ENCODE measurements around the gene ETF1.

ETF1 gene

GRCh38 chr5:138542180-138542955, 668 bp downstream of the ETF1 start:
- no peak for DNase-seq (ENCODE audit: low read depth, low spot score)
- no peaks in the 10 kb centered on the region for H3K4me1 ChIP-seq (ENCODE audit: control insufficient read depth, insufficient read depth, low read length)

GRCh38 chr5:138541511-138542179, 1.4 kb downstream of the ETF1 start:
- Histone ChIP-seq H3K27me3 (ENCODE audit: control insufficient read depth, insufficient read depth, low read length) (no peaks in the 10 kb centered on the region), H3K4me1 (ENCODE audit: control insufficient read depth, insufficient read depth, low read length) (no peaks in the 10 kb centered on the region), H3K4me3 (ENCODE audit: low read length) (peak overlapping the region; percentile 64; the same call in 1 of the 2 replicates), H3K27ac (ENCODE audit: low read length) (no peak overlapping the region), H3K9me3 (ENCODE audit: control insufficient read depth, insufficient read depth, low read length) (no peaks in the 10 kb centered on the region), H3K36me3 (ENCODE audit: control insufficient read depth, insufficient read depth, low read length) (no peaks in the 10 kb centered on the region; the same call in 1 of the 2 replicates)
- no CpG with 5 or more reads among the region's 6 CpGs for WGBS (ENCODE audit: insufficient coverage, insufficient read length)
- DNase-seq (ENCODE audit: low read depth, low spot score) = no peak

More at GRCh38 chr5:138542180-138542955, 668 bp downstream of the ETF1 start:
- Histone ChIP-seq H3K4me3 (ENCODE audit: low read length) (peak overlapping the region; percentile 64), H3K36me3 (ENCODE audit: control insufficient read depth, insufficient read depth, low read length) (no peaks in the 10 kb centered on the region; the same call in 1 of the 2 replicates), H3K27me3 (ENCODE audit: control insufficient read depth, insufficient read depth, low read length) (no peaks in the 10 kb centered on the region), H3K27ac (ENCODE audit: low read length) (no peak overlapping the region), H3K9me3 (ENCODE audit: control insufficient read depth, insufficient read depth, low read length) (no peaks in the 10 kb centered on the region)
- no CpG with 5 or more reads among the region's 47 CpGs for WGBS (ENCODE audit: insufficient coverage, insufficient read length)

- Histone ChIP-seq H3K4me1 (ENCODE audit: control insufficient read depth, insufficient read depth, low read length) (no peaks in the 10 kb centered on the region), H3K27me3 (ENCODE audit: control insufficient read depth, insufficient read depth, low read length) (no peaks in the 10 kb centered on the region), H3K27ac (ENCODE audit: low read length) (no peak overlapping the region), H3K4me3 (ENCODE audit: low read length) (no peak overlapping the region), H3K36me3 (ENCODE audit: control insufficient read depth, insufficient read depth, low read length) (no peaks in the 10 kb centered on the region; the same call in 1 of the 2 replicates), H3K9me3 (ENCODE audit: control insufficient read depth, insufficient read depth, low read length) (no peaks in the 10 kb centered on the region)
- DNase-seq (ENCODE audit: low read depth, low spot score) = no peak
These were observed 3.2 kb downstream of the ETF1 start for GRCh38 chr5:138539791-138540190.

- Histone ChIP-seq H3K27ac (ENCODE audit: low read length) (no peak overlapping the region), H3K36me3 (ENCODE audit: control insufficient read depth, insufficient read depth, low read length) (no peaks in the 10 kb centered on the region; the same call in 1 of the 2 replicates), H3K4me1 (ENCODE audit: control insufficient read depth, insufficient read depth, low read length) (no peaks in the 10 kb centered on the region), H3K4me3 (ENCODE audit: low read length) (no peak overlapping the region), H3K27me3 (ENCODE audit: control insufficient read depth, insufficient read depth, low read length) (no peaks in the 10 kb centered on the region), H3K9me3 (ENCODE audit: control insufficient read depth, insufficient read depth, low read length) (no peaks in the 10 kb centered on the region)
- DNase-seq (ENCODE audit: low read depth, low spot score) = no peak
- no CpG with 5 or more reads among the region's 2 CpGs for WGBS (ENCODE audit: insufficient coverage, insufficient read length)
These were observed 4.0 kb downstream of the ETF1 start for GRCh38 chr5:138538943-138539627.

- Histone ChIP-seq H3K4me1 (ENCODE audit: control insufficient read depth, insufficient read depth, low read length) (no peaks in the 10 kb centered on the region), H3K9me3 (ENCODE audit: control insufficient read depth, insufficient read depth, low read length) (no peaks in the 10 kb centered on the region), H3K27ac (ENCODE audit: low read length) (no peak overlapping the region), H3K4me3 (ENCODE audit: low read length) (no peak overlapping the region), H3K27me3 (ENCODE audit: control insufficient read depth, insufficient read depth, low read length) (no peaks in the 10 kb centered on the region), H3K36me3 (ENCODE audit: control insufficient read depth, insufficient read depth, low read length) (no peaks in the 10 kb centered on the region; the same call in 1 of the 2 replicates)
- no peak for DNase-seq (ENCODE audit: low read depth, low spot score)
- whole genome bisulfite sequencing (ENCODE audit: insufficient coverage, insufficient read length) = no CpG with 5 or more reads among the region's 4 CpGs
These were observed 6.2 kb downstream of the ETF1 start for GRCh38 chr5:138536665-138537315.

GRCh38 chr5:138536215-138536614, 6.8 kb downstream of the ETF1 start:
- H3K9me3 ChIP-seq (ENCODE audit: control insufficient read depth, insufficient read depth, low read length) = no peaks in the 10 kb centered on the region
- H3K27ac ChIP-seq (ENCODE audit: low read length) = no peak overlapping the region
- H3K27me3 ChIP-seq (ENCODE audit: control insufficient read depth, insufficient read depth, low read length) = no peaks in the 10 kb centered on the region
- DNase-seq (ENCODE audit: low read depth, low spot score) = no peak
- H3K4me3 ChIP-seq (ENCODE audit: low read length) = no peak overlapping the region
- no CpG with 5 or more reads among the region's 2 CpGs for WGBS (ENCODE audit: insufficient coverage, insufficient read length)
- H3K4me1 ChIP-seq (ENCODE audit: control insufficient read depth, insufficient read depth, low read length) = no peaks in the 10 kb centered on the region
- H3K36me3 ChIP-seq (ENCODE audit: control insufficient read depth, insufficient read depth, low read length) = no peaks in the 10 kb centered on the region; the same call in 1 of the 2 replicates

GRCh38 chr5:138533973-138534941, 8.8 kb downstream of the ETF1 start:
- Histone ChIP-seq H3K9me3 (ENCODE audit: control insufficient read depth, insufficient read depth, low read length) (no peaks in the 10 kb centered on the region), H3K27me3 (ENCODE audit: control insufficient read depth, insufficient read depth, low read length) (no peaks in the 10 kb centered on the region), H3K4me1 (ENCODE audit: control insufficient read depth, insufficient read depth, low read length) (no peaks in the 10 kb centered on the region), H3K27ac (ENCODE audit: low read length) (no peak overlapping the region), H3K36me3 (ENCODE audit: control insufficient read depth, insufficient read depth, low read length) (no peaks in the 10 kb centered on the region; the same call in 1 of the 2 replicates), H3K4me3 (ENCODE audit: low read length) (no peak overlapping the region)
- no peak for DNase-seq (ENCODE audit: low read depth, low spot score)
- no CpG with 5 or more reads among the region's 5 CpGs for WGBS (ENCODE audit: insufficient coverage, insufficient read length)

- WGBS (ENCODE audit: insufficient coverage, insufficient read length) = no CpG with 5 or more reads among the region's 8 CpGs
- no peak overlapping the region for H3K27ac ChIP-seq (ENCODE audit: low read length)
- DNase-seq (ENCODE audit: low read depth, low spot score) = no peak
- H3K4me3 ChIP-seq (ENCODE audit: low read length) = no peak overlapping the region
- H3K9me3 ChIP-seq (ENCODE audit: control insufficient read depth, insufficient read depth, low read length) = no peaks in the 10 kb centered on the region
- no peaks in the 10 kb centered on the region for H3K27me3 ChIP-seq (ENCODE audit: control insufficient read depth, insufficient read depth, low read length)
- H3K36me3 ChIP-seq (ENCODE audit: control insufficient read depth, insufficient read depth, low read length) = no peaks in the 10 kb centered on the region
- no peaks in the 10 kb centered on the region for H3K4me1 ChIP-seq (ENCODE audit: control insufficient read depth, insufficient read depth, low read length)
These were observed 13.2 kb downstream of the ETF1 start for GRCh38 chr5:138529812-138530211.

DNA sequence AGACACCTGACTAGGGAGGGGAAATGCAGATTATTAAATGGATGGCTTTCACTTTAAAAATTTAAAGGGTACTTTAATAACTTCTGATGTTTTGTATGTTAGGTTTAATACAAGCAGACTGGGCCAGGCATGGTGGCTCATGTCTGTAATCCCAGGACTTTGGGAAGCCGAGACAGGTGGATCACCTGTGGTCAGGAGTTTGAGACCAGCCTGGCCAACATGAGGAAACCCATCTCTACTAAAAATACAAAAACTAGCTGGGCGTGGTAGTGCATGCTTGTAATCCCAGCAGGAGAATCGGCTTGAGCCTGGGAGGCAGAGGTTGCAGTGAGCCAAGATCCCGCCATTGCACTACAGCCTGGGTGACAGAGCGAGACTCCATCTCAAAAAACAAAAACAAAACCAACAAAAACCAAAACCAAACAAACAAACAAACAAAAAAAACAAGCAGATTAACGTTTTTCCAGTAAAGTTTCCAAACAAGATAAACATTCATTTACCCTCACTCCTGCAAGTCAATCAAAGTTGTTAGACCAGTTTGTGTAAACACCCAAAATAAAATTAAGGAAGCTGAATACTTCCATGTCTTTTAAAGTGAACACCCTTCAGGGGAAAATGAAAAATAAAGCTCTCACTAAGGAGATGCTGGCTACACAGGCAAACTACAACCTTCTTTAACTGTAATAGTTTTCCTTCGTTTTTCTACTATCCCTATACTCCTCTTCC, 14.1 kb downstream of the ETF1 start:
- H3K27me3 ChIP-seq (ENCODE audit: control insufficient read depth, insufficient read depth, low read length) = no peaks in the 10 kb centered on the region
- no peaks in the 10 kb centered on the region for H3K9me3 ChIP-seq (ENCODE audit: control insufficient read depth, insufficient read depth, low read length)
- no peak overlapping the region for H3K27ac ChIP-seq (ENCODE audit: low read length)
- no peak overlapping the region for H3K4me3 ChIP-seq (ENCODE audit: low read length)
- DNase-seq (ENCODE audit: low read depth, low spot score) = no peak
- WGBS (ENCODE audit: insufficient coverage, insufficient read length) = 100% methylated on average over 1 of the region's 7 CpGs
- H3K36me3 ChIP-seq (ENCODE audit: control insufficient read depth, insufficient read depth, low read length) = no peaks in the 10 kb centered on the region
- H3K4me1 ChIP-seq (ENCODE audit: control insufficient read depth, insufficient read depth, low read length) = no peaks in the 10 kb centered on the region

Data from iPS DF 6.9 (cell line).